ENCODE data around the gene KPTN. TPM values are rescaled to one million over a fixed set of nuclear protein-coding genes. Genes with fewer than 3 reads are reported as not detected.
"Not testable (repeated sequence)": the region's sequence is repeated elsewhere in the genome, so short reads cannot be mapped to it uniquely, and the experiment has no call there.

The KPTN gene
- total RNA-seq, 1 experiment from 2014 or later: 4.2 TPM

- no peak for DNase-seq (ENCODE audit: low spot score)
Observed at GRCh38 chr19:47492137-47492533, 8.1 kb upstream of the KPTN start.

GRCh38 chr19:47491358-47492136 lies 7.5 kb upstream of the KPTN start:
- DNase-seq (ENCODE audit: low spot score): no peak

- DNase-seq (ENCODE audit: low spot score): no peak
Observed at GRCh38 chr19:47490847-47491246, 6.8 kb upstream of the KPTN start.

- no peak for DNase-seq (ENCODE audit: low spot score)
Observed at GRCh38 chr19:47490031-47490430, 6.0 kb upstream of the KPTN start.

- DNase-seq (ENCODE audit: low spot score): no peak
Observed at GRCh38 chr19:47489072-47489914, 5.3 kb upstream of the KPTN start.

- DNase-seq (ENCODE audit: low spot score): no peak
Observed at GRCh38 chr19:47487551-47488515, 3.8 kb upstream of the KPTN start.

- no peak for DNase-seq (ENCODE audit: low spot score)
Observed at GRCh38 chr19:47486900-47487299, 2.9 kb upstream of the KPTN start.

GRCh38 chr19:47486220-47486619 lies 2.2 kb upstream of the KPTN start:
- DNase-seq (ENCODE audit: low spot score): not testable (repeated sequence)

GRCh38 chr19:47485210-47485609 lies 1.2 kb upstream of the KPTN start:
- no peak for DNase-seq (ENCODE audit: low spot score)

- no peak for DNase-seq (ENCODE audit: low spot score)
Observed at GRCh38 chr19:47483200-47483599, 819 bp downstream of the KPTN start.

- no peak for DNase-seq (ENCODE audit: low spot score)
Observed at GRCh38 chr19:47481460-47482052, 2.5 kb downstream of the KPTN start.

GRCh38 chr19:47480658-47481057 lies 3.4 kb downstream of the KPTN start:
- DNase-seq (ENCODE audit: low spot score): no peak

GRCh38 chr19:47479701-47480503 lies 4.1 kb downstream of the KPTN start:
- no peak for DNase-seq (ENCODE audit: low spot score)

- no peak for DNase-seq (ENCODE audit: low spot score)
Observed at GRCh38 chr19:47476438-47476972, 7.5 kb downstream of the KPTN start.

- DNase-seq (ENCODE audit: low spot score): no peak
Observed at GRCh38 chr19:47475465-47475864, 8.6 kb downstream of the KPTN start.

GRCh38 chr19:47473336-47473735 lies 10.7 kb downstream of the KPTN start:
- DNase-seq (ENCODE audit: low spot score): no peak

- DNase-seq (ENCODE audit: low spot score): peak; percentile 30
Observed at GRCh38 chr19:47471733-47472457, 12.1 kb downstream of the KPTN start, which contains the start of gene SLC8A2. TSS of gene SLC8A2 (minus strand) at chr19:47471893. CDS start at chr19:47466403, 5,490 bp downstream.

GRCh38 chr19:47471381-47471732 lies 12.7 kb downstream of the KPTN start:
- no peak for DNase-seq (ENCODE audit: low spot score)

- no peak for DNase-seq (ENCODE audit: low spot score)
Observed at GRCh38 chr19:47470447-47471195, 13.4 kb downstream of the KPTN start.

Data from A172 (cell line).